ENCODE data around the gene SPDYE17.
"Not testable (repeated sequence)": the region's sequence is repeated elsewhere in the genome, so short reads cannot be mapped to it uniquely, and the experiment has no call there.

SPDYE17 gene

DNA sequence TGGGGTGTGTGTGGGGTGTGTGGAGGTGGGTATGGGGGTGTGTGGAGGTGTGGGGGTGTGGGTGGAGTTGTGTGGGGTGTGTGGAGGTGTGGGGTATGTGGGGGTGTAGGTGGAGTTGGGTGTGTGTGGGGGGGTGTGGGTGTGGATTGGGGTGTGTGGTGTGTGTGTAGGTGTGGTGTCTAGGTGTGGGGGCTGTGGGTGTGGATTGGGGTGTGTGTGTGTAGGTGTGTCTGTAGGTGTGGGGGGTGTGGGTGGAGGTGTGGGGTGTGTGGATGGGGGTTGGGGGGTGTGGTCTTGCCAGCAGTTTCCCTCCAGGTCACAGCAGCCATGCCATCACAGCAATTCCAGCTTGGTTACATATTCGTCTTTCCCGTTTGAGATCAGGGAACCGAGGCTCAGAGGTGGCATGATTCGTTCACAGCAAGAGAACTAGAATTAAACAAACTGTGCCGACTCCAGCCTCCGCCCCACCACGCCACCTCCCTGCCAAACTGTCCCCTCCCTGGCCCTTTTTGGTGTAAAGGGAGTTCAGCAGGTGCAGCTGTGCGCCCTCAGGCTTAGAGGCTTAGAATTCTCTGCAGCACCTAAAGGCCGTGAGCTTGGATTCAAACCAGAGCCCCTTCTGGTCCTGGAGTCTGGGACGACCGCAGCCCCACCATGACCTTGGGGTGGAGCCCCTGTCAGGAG, 33.3 kb downstream of the SPDYE17 start:
- not testable (repeated sequence) for DNase-seq (ENCODE audit: low read depth in 2 of 2)

- no peak for DNase-seq (ENCODE audit: low read depth in 2 of 2)
Measured at GRCh38 chr7:76998285-76998589, 33.9 kb downstream of the SPDYE17 start.

DNA sequence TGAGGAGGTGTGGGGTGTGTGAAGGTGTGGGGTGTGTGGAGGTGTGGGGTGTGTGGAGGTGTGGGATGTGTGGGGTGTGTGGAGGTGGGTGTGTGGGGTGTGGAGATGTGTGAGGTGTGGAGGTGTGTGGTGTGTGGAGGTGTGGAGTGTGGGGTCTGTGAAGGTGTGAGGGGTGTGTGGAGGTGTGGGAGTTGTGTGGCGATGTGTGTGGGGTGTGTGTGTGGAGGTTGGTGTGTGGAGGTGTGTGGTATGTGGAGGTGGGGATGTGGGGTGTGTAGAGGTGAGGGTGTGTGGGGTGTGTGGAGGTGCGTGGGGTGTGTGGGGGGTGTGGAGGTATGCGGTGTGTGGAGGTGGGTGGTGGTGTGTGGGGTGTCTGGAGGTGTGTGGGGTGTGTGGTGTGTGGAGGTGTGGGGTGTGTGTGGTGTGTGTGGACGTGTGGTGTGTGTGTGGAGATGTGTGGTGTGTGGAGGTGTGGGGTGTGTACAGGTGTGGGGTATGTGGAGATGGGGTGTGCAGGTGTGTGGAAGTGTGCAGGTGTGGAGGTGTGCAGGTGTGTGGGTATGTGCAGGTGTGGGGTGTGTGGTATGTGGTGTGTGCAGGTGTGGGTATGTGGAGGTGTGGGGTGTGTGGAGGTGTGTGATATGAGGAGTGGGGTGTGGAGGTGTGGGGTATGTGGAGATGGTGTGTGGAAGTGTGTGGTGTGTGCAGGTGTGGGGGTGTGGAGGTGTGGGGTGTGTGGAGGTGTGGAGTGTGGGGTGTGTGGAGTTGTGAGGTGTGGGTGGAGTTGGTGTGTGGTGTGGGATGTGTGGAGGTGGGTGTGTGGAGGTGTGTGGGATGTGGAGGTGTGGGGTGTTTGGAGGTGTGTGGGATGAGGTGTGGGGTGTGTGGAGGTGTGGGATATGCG, 34.5 kb downstream of the SPDYE17 start:
- no peak for DNase-seq (ENCODE audit: low read depth in 2 of 2)

DNA sequence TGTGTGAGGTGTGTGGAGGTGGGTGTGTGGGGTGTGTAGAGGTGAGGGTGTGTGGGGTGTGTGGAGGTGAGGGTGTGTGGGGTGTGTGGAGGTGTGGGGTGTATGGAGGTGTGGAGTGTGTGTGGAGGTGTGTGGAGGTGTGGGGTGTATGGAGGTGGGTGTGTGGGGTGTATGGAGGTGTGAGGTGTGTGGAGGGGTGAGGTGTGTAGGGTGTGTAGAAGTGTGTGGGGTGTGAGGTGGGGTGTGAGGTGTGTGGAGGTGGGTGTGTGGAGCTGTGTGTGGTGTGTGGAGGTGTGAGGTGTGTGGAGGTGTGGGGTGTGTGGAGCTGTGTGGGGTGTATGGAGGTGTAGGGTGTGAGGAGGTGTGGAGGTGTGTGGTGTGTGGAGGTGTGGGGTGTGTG, 35.2 kb downstream of the SPDYE17 start:
- not testable (repeated sequence) for DNase-seq (ENCODE audit: low read depth in 2 of 2)

- not testable (repeated sequence) for DNase-seq (ENCODE audit: low read depth in 2 of 2)
Measured at GRCh38 chr7:76994286-76994685, 37.9 kb downstream of the SPDYE17 start.

DNA sequence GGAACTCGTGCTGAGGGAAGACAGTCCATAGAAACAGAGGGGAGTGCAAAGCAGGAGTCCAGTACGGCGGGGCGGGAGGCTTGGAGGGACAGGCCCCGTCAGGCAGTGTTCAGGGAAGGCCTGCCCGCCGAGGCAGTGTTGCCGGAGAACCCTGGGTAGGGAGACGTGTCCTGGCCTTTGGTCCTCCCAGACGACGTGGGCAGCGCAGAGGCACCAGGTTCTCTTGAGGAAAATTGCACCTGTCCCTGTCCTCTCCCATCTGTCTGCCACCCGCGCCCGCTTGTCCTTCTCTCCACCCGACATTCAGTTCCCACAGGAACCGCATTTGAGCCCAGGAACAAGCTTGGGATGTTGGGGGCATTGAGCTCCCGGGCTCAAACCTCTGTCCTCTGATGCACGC, 38.3 kb downstream of the SPDYE17 start:
- not testable (repeated sequence) for DNase-seq (ENCODE audit: low read depth in 2 of 2)

GRCh38 chr7:76992871-76993270, 39.3 kb downstream of the SPDYE17 start:
- DNase-seq (ENCODE audit: low read depth in 2 of 2): not testable (repeated sequence)

DNA sequence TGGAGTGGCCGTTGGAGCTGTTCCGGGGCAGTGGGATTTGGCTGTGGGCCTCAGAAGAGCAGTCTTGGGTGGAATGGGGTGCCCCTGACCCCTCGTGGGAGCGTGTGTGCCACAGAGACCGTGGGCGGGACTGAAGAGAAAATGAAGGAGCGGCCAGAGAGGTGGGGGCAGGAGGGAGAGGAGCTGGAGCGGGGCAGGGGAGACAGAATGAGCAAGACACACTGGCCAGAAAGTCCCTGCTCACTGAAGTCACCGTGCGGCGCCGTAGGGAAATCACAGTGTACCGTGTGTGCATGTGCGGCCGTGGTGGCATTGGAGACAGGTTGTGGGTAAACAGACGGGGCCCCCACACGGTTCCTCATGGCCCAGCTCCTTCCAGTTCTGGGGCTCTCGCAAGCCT, 40.0 kb downstream of the SPDYE17 start:
- not testable (repeated sequence) for DNase-seq (ENCODE audit: low read depth in 2 of 2)

DNA sequence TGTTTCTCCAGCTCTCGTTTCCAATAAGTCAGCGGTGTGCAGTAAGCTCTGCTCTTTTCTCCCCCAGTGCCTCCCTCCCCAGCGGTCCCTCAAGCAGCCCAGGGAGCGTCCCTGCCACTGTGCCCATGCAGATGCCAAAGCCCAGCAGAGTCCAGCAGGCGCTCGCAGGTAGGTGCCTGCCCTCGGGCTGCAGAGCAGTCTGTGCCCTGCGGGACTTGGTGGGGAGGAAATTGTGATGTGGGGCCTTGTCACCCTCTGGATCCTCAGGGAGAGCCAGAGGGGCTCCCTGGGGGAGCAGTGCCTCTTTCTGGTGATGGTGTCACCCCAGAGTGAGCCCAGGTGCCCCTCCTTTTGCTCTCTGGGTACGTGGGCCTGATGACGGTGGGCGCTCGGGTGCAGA, 42.0 kb downstream of the SPDYE17 start:
- not testable (repeated sequence) for DNase-seq (ENCODE audit: low read depth in 2 of 2)

GRCh38 chr7:76985924-76986717, 46.0 kb downstream of the SPDYE17 start:
- not testable (repeated sequence) for DNase-seq (ENCODE audit: low read depth in 2 of 2)

GRCh38 chr7:76984784-76985136, 47.4 kb downstream of the SPDYE17 start:
- not testable (repeated sequence) for DNase-seq (ENCODE audit: low read depth in 2 of 2)

DNA sequence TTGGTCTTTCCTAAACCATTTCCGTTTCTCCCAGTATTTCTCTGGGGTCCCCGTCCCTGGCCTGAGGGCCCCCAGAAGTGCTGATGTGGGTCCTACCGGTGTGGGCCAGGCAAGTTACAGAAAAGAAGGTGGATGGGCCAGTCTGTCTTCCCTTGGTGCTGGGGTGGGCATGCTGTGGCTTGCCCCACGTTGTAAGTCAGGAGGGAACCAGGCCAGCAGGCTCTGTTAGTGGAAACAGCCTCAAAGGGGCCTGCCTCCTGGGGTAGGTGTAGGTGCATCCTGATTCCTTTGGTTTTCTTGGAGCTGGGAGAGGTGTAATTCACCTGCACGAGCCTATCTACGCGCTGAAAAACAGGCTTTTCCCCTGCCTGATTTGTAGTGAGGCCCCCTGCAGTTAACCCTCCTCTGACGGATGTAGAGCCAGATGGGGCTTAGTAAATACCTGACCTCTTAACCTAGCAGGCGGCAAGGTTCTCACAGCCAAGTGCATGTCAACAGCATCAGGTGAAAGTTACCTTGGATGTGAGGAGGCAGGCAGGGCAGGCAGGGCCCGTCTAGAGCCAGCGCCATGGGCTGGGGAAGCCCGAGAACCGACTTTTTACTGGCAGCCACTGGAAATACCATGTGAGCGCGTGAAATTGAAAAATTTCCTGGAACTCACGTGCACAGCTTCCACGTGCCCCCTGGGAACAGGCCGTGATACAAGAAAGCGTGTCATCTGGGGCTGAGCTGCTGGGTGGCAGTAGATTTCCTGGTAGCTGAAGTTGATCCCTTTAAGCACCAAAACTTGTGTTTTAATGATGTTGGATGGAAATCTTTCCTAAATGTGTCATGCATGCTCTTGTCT, 48.0 kb downstream of the SPDYE17 start:
- not testable (repeated sequence) for DNase-seq (ENCODE audit: low read depth in 2 of 2)

GRCh38 chr7:76983333-76983732, 48.8 kb downstream of the SPDYE17 start:
- not testable (repeated sequence) for DNase-seq (ENCODE audit: low read depth in 2 of 2)

DNA sequence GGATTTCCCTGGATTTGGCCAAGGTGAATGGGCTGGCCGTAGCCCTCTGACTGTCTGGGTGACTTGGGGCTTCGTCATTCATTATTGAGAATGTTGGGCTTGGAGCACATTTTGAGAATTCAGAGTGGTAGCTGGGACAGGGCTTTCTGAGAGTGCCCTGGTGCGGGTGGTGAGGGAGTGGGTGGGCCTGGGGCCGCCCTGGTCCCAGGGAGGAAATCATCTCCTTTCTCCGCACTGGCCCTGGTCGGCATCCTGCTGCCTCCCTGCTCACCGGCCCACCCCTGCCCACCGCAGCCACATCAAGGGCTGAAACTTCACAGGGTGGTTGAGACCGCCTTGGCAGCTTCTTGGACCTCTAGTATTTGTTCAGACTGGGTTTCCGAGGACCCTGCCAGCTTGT, 49.7 kb downstream of the SPDYE17 start:
- DNase-seq (ENCODE audit: low read depth in 2 of 2): not testable (repeated sequence)

GRCh38 chr7:76981187-76981970, 50.8 kb downstream of the SPDYE17 start:
- DNase-seq (ENCODE audit: low read depth in 2 of 2): not testable (repeated sequence)

DNA sequence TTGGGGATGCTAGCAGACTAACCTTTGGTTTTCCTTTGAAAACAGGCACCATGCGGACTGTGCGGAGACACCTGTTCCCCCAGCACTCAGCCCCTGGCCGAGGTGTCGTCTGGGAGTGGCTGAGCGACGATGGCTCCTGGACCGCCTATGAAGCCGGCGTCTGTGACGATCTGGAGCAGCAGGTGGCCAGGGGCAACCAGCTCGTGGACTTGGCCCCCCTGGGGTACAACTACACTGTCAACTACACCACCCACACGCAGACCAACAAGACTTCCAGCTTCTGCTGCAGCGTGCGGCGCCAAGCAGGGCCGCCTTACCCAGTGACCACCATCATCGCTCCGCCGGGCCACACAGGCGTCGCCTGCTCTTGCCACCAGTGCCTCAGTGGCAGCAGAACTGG, 51.6 kb downstream of the SPDYE17 start:
- not testable (repeated sequence) for DNase-seq (ENCODE audit: low read depth in 2 of 2)

DNA sequence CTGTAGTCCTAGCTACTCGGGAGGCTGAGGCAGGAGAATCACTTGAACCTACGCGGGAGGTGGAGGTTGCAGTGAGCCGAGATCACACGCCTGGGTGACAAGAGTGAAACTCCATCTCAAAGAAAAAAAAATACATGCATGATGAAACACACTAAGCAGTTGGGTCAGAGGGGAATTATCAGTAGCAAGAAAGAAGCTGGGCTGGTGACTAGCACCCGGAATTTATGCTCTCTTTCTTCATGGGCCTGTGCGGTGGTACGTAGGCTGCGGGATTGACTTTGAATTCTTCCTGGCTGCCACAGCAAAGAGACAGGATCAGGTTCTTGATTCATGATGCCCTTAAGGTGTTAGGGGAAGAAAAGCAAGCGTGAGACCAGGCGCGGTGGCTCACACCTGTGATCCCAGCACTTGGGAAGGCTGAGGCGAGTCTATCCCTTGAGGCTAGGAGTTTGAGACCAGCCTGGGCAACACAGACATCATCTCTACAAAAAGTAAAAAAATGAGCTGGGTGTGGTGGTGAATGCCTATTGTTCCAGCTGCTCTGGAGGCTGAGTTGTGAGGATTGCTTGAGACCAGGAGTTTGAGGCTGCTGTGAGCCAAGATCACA, 54.3 kb downstream of the SPDYE17 start:
- not testable (repeated sequence) for DNase-seq (ENCODE audit: low read depth in 2 of 2)

GRCh38 chr7:76974793-76975579, 57.2 kb downstream of the SPDYE17 start:
- not testable (repeated sequence) for DNase-seq (ENCODE audit: low read depth in 2 of 2)

DNA sequence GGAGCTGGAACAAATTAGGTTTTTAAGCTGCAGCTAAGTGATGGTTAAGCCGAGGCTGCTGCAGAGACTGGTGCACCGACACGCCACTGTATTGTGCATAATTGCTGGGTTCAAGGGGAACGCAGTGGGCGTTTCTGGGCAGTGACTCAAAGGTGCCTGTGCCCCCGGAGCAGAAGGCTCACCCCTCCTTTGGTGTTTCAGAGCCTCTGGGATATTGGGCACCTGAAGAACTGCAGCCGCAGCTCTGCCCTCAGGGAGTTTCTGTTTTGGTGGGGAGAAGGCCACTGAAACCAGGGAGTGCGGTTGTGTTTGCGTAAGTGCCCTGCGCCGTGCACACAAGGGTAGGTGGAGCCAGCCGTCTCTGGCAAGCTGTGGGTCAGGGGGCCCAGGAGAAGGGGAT, 57.8 kb downstream of the SPDYE17 start:
- DNase-seq (ENCODE audit: low read depth in 2 of 2): not testable (repeated sequence)

All from stimulated activated CD4-positive, alpha-beta T cell treated with anti-CD3 and anti-CD28 coated beads, Interleukin-12 subunit alpha, Interleukin-12 subunit beta, amount 100 ng/mL, for 24 hours (primary cell).